Neural progenitor cell (in vitro differentiated cells): ENCODE measurements around the gene LBHD1. TPM values are rescaled to one million over a fixed set of nuclear protein-coding genes. Genes with fewer than 3 reads are reported as not detected.
"Not testable (repeated sequence)": the region's sequence is repeated elsewhere in the genome, so short reads cannot be mapped to it uniquely, and the experiment has no call there.

Experiments used
- DNase-seq: peaks from one replicate; pipeline ENCODE4 v3.0.0-alpha.2; 2016; ENCODE audit warnings: low spot score
- H2AFZ ChIP-seq: fragments of 200-600 bp; sonication (generic); replicated peaks from 2 replicates; pipeline ENCODE4 v1.6.1; 2016; ENCODE audit warnings: antibody characterized with exemption
- H3F3A ChIP-seq: fragments of 200-600 bp; sonication (generic); 2 replicates; pipeline ENCODE4 v1.6.1; 2016; ENCODE audit warnings: antibody characterized with exemption, low read depth
- H3K27ac ChIP-seq: fragments of 200-600 bp; sonication (generic); 2 replicates; pipeline ENCODE4 v1.5.1; 2016; ENCODE audit warnings: mild to moderate bottlenecking
- H3K27me3 ChIP-seq: fragments of 200-600 bp; sonication (generic); 2 replicates; pipeline ENCODE4 v1.6.1; 2016; ENCODE audit warnings: mild to moderate bottlenecking, moderate library complexity
- H3K36me3 ChIP-seq: fragments of 200-600 bp; sonication (generic); 2 replicates; pipeline ENCODE4 v1.5.1; 2016
- H3K4me1 ChIP-seq: fragments of 200-600 bp; sonication (generic); 2 replicates; pipeline ENCODE4 v1.6.1; 2016; ENCODE audit warnings: mixed run types
- H3K4me2 ChIP-seq: fragments of 200-600 bp; sonication (generic); 2 replicates; pipeline ENCODE4 v1.6.1; 2016
- H3K4me3 ChIP-seq: fragments of 200-600 bp; sonication (generic); 2 replicates; pipeline ENCODE4 v1.5.1; 2016
- H3K79me2 ChIP-seq: fragments of 200-600 bp; sonication (generic); 2 replicates; pipeline ENCODE4 v1.6.1; 2016; ENCODE audit warnings: low read depth
- H3K9ac ChIP-seq: fragments of 200-600 bp; sonication (generic); 2 replicates; pipeline ENCODE4 v1.6.1; 2016
- H3K9me3 ChIP-seq: fragments of 200-600 bp; sonication (generic); 2 replicates; pipeline ENCODE4 v1.5.1; 2016; ENCODE audit warnings: low read depth
- H4K20me1 ChIP-seq: fragments of 200-600 bp; sonication (generic); 2 replicates; pipeline ENCODE4 v1.6.1; 2016; ENCODE audit warnings: low read depth
- H3K27ac Mint-ChIP-seq: 3 replicates; pipeline ENCODE4 v1.8.0; 2021; ENCODE audit warnings: mixed read lengths
- H3K27me3 Mint-ChIP-seq: 2 replicates; pipeline ENCODE4 v1.8.0; 2022; ENCODE audit warnings: low read depth, mild to moderate bottlenecking, inconsistent platforms, moderate library complexity, mixed read lengths; ENCODE audit not compliant: insufficient read depth
- H3K36me3 Mint-ChIP-seq: 3 replicates; pipeline ENCODE4 v1.8.0; 2021; ENCODE audit warnings: mixed read lengths
- H3K4me1 Mint-ChIP-seq: 3 replicates; pipeline ENCODE4 v1.8.0; 2021; ENCODE audit warnings: mixed read lengths
- H3K4me3 Mint-ChIP-seq: 3 replicates; pipeline ENCODE4 v1.8.0; 2021; ENCODE audit warnings: mild to moderate bottlenecking, moderate library complexity, mixed read lengths
- H3K9me3 Mint-ChIP-seq: 3 replicates; pipeline ENCODE4 v1.8.0; 2020; ENCODE audit warnings: mixed read lengths
- CTCF ChIP-seq: fragments of 200-600 bp; sonication (generic); IDR thresholded peaks from 2 replicates; pipeline ENCODE4 v1.5.1; 2017; ENCODE audit warnings: antibody characterized with exemption, mild to moderate bottlenecking
- EZH2 ChIP-seq: fragments of 200-600 bp; sonication (generic); IDR thresholded peaks from 2 replicates; pipeline ENCODE4 v1.6.1; 2017; ENCODE audit warnings: antibody characterized with exemption, mild to moderate bottlenecking, moderate library complexity
- EZH2phosphoT487 ChIP-seq: fragments of 200-600 bp; sonication (generic); IDR thresholded peaks from 2 replicates; pipeline ENCODE4 v1.6.1; 2017; ENCODE audit warnings: antibody characterized with exemption
- total RNA-seq: library from RNA; depleted of rRNA; stranded (reverse); fragments of >200 nt; gene quantifications from 2 replicates; pipeline ENCODE4 v1.2.3, GENCODE V29; 2015; ENCODE audit warnings: low replicate concordance

Gene LBHD1
- total RNA-seq, 1 donor from 2014 or later = 4.0 TPM

- H3K27me3 Mint-ChIP-seq = no peaks in the 10 kb centered on the region
- peak overlapping the region; percentile 76 for H3K4me3 Mint-ChIP-seq
- no peak for DNase-seq
- no peaks in the 10 kb centered on the region for H3K4me1 ChIP-seq
- H3K27ac ChIP-seq = no peak overlapping the region
- H3K9me3 ChIP-seq = no peaks in the 10 kb centered on the region
- no peak overlapping the region for H3K9ac ChIP-seq
- no peaks in the 10 kb centered on the region for H3K27me3 ChIP-seq
- H3K36me3 ChIP-seq = no peaks in the 10 kb centered on the region
- no peak overlapping the region for H3K4me2 ChIP-seq
- peaks cover 14% of the 10 kb centered on the region for H3F3A ChIP-seq
- no peaks in the 10 kb centered on the region for H3K36me3 Mint-ChIP-seq
- TF ChIP-seq EZH2phosphoT487 (no peak), CTCF (no peak), EZH2 (no peak)
- no peak overlapping the region for H2AFZ ChIP-seq
- peaks cover 29% of the 10 kb centered on the region for H3K79me2 ChIP-seq
- H3K27ac Mint-ChIP-seq = peak overlapping the region; percentile 42
- H3K9me3 Mint-ChIP-seq = no peaks in the 10 kb centered on the region
- no peaks in the 10 kb centered on the region for H4K20me1 ChIP-seq
- H3K4me3 ChIP-seq = no peak overlapping the region
- peaks cover 21% of the 10 kb centered on the region for H3K4me1 Mint-ChIP-seq
These were observed 17.8 kb downstream of the LBHD1 start for GRCh38 chr11:62654297-62654696.

GRCh38 chr11:62652161-62653006 lies 19.7 kb downstream of the LBHD1 start:
- peak overlapping the region; percentile 90 for H3K4me2 ChIP-seq
- Mint-ChIP-seq H3K36me3 (peaks cover 2% of the 10 kb centered on the region), H3K4me1 (peaks cover 21% of the 10 kb centered on the region), H3K4me3 (peak overlapping the region; percentile 93), H3K27me3 (no peaks in the 10 kb centered on the region), H3K9me3 (no peaks in the 10 kb centered on the region), H3K27ac (peak overlapping the region; percentile 90)
- H3K27me3 ChIP-seq = no peaks in the 10 kb centered on the region
- H3F3A ChIP-seq = peaks cover 17% of the 10 kb centered on the region
- H3K9ac ChIP-seq = peak overlapping the region; percentile 89
- H3K79me2 ChIP-seq = peaks cover 29% of the 10 kb centered on the region
- peak overlapping the region; percentile 90 for H3K4me3 ChIP-seq
- TF ChIP-seq CTCF = peak; percentile 2
- TF ChIP-seq EZH2 = no peak
- peaks cover 3% of the 10 kb centered on the region for H4K20me1 ChIP-seq
- no peaks in the 10 kb centered on the region for H3K4me1 ChIP-seq
- no peaks in the 10 kb centered on the region for H3K36me3 ChIP-seq
- H3K9me3 ChIP-seq = no peaks in the 10 kb centered on the region
- no peak for DNase-seq
- peak overlapping the region; percentile 98 for H2AFZ ChIP-seq
- H3K27ac ChIP-seq = peak overlapping the region; percentile 40

- peaks cover 24% of the 10 kb centered on the region for H3F3A ChIP-seq
- not testable (repeated sequence) for H3K9me3 Mint-ChIP-seq, H3K9me3 ChIP-seq, H3K27ac Mint-ChIP-seq, H3K27ac ChIP-seq, DNase-seq, H3K4me2 ChIP-seq, H3K27me3 Mint-ChIP-seq, H2AFZ ChIP-seq, H3K36me3 ChIP-seq, H3K27me3 ChIP-seq, H3K4me1 ChIP-seq, H3K36me3 Mint-ChIP-seq, H3K4me3 ChIP-seq, H3K9ac ChIP-seq
- peaks cover 25% of the 10 kb centered on the region for H3K4me1 Mint-ChIP-seq
- H3K4me3 Mint-ChIP-seq = peak overlapping the region; percentile 53
- peaks cover 40% of the 10 kb centered on the region for H3K79me2 ChIP-seq
- peaks cover 11% of the 10 kb centered on the region for H4K20me1 ChIP-seq
These were observed 21.8 kb downstream of the LBHD1 start for GRCh38 chr11:62650283-62650682.

- Histone ChIP-seq H3K27ac (no peak overlapping the region), H3K4me1 (peaks cover 6% of the 10 kb centered on the region), H3K9ac (no peak overlapping the region), H2AFZ (no peak overlapping the region), H3K9me3 (no peaks in the 10 kb centered on the region), H3K4me3 (no peak overlapping the region), H3F3A (peaks cover 24% of the 10 kb centered on the region), H3K36me3 (no peaks in the 10 kb centered on the region), H3K27me3 (no peaks in the 10 kb centered on the region), H3K79me2 (peaks cover 48% of the 10 kb centered on the region), H4K20me1 (peaks cover 16% of the 10 kb centered on the region), H3K4me2 (no peak overlapping the region)
- no peak for DNase-seq
- H3K4me3 Mint-ChIP-seq = no peak overlapping the region
- TF ChIP-seq EZH2phosphoT487 (no peak), EZH2 (no peak), CTCF (no peak)
- peaks cover 28% of the 10 kb centered on the region for H3K4me1 Mint-ChIP-seq
- H3K27me3 Mint-ChIP-seq = peaks cover 8% of the 10 kb centered on the region
- H3K36me3 Mint-ChIP-seq = peaks cover 5% of the 10 kb centered on the region
- H3K27ac Mint-ChIP-seq = no peak overlapping the region
- H3K9me3 Mint-ChIP-seq = no peaks in the 10 kb centered on the region
These were observed 22.6 kb downstream of the LBHD1 start for GRCh38 chr11:62649486-62649885.
